IMR-90 (cell line): Measurements from ENCODE around the gene ZBTB46.

Experiments used
- CHD1 ChIP-seq: IDR thresholded peaks from 2 replicates; pipeline ENCODE4 v1.6.1; 2012; ENCODE audit warnings: low read depth, low read length, improper control_type of control experiment
- CTCF ChIP-seq: conservative IDR thresholded peaks from 2 replicates; pipeline ENCODE4 v1.5.1; 2012; ENCODE audit warnings: mild to moderate bottlenecking, low read depth, low read length, improper control_type of control experiment
- MXI1 ChIP-seq: IDR thresholded peaks from 2 replicates; pipeline ENCODE4 v1.6.1; 2012; ENCODE audit warnings: low read depth, mild to moderate bottlenecking, low read length, moderate library complexity, borderline replicate concordance
- POLR2A ChIP-seq: IDR thresholded peaks from 2 replicates; pipeline ENCODE4 v1.6.1; 2012; ENCODE audit warnings: mild to moderate bottlenecking, low read depth, low read length
- RAD21 ChIP-seq: IDR thresholded peaks from 2 replicates; pipeline ENCODE4 v1.6.1; 2012; ENCODE audit warnings: low read length, improper control_type of control experiment
- RFX5 ChIP-seq: IDR thresholded peaks from 2 replicates; pipeline ENCODE4 v1.8.0; 2012; ENCODE audit warnings: low read depth, mild to moderate bottlenecking, low read length, moderate library complexity
- SMC3 ChIP-seq: fragments of 150-350 bp; IDR thresholded peaks from 2 replicates; pipeline ENCODE4 v1.6.1; 2016; ENCODE audit warnings: low read depth, mild to moderate bottlenecking, antibody characterized with exemption, low read length, moderate library complexity

DNA sequence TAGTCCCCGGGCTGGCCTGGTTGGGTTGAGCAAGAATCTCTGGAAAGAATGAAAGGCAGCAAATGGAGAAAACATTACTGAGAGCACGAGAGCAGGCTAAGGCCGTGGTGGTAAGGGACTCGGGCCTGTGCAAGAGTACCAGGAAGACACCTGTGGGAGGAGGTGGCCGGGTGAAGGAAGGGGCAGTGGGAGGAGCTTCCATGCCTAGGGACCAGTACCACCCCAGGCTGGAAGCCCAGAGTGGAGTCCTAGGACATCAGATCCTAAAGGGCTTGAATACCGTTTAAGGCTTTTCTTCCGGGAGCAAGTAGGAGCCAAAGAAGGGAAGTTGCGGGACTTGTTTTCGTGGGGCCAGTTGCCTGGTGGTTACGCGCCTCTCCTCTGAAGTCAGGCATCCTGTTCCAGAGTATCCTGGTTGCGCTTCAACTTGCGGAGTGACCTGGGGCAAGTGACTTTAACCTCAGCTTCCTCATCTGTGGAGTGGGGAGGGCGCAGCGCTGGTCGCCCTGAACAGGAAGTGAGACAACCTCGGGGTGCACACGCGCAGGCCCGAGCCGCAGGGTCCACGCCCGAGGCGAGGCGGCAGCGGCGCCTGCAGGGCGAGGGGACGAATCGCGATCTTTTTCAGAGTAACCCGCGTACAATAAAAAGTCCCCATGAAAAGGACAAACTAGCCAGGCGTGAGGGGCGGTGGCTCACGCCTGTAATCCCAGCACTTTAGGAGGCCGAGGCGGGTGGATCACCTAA, 32.9 kb upstream of the ZBTB46 start:
- TF ChIP-seq CHD1 = no peak
- peak; percentile 89 for TF ChIP-seq CTCF
- peak; percentile 83 for TF ChIP-seq MXI1
- TF ChIP-seq POLR2A = no peak; the same call in 1 of the 2 replicates
- TF ChIP-seq RAD21 = peak; percentile 92
- TF ChIP-seq SMC3 = peak; percentile 78
- no peak for TF ChIP-seq RFX5
